HG03095 (cell line): ENCODE measurements around the gene DNAH11.

Experiments
- ATAC-seq: cut with Tn5 transposase; IDR thresholded peaks from one replicate; pipeline ENCODE4 v1.9.1; 2021; ENCODE audit warnings: moderate library complexity; ENCODE audit not compliant: unreplicated experiment

Gene DNAH11

DNA sequence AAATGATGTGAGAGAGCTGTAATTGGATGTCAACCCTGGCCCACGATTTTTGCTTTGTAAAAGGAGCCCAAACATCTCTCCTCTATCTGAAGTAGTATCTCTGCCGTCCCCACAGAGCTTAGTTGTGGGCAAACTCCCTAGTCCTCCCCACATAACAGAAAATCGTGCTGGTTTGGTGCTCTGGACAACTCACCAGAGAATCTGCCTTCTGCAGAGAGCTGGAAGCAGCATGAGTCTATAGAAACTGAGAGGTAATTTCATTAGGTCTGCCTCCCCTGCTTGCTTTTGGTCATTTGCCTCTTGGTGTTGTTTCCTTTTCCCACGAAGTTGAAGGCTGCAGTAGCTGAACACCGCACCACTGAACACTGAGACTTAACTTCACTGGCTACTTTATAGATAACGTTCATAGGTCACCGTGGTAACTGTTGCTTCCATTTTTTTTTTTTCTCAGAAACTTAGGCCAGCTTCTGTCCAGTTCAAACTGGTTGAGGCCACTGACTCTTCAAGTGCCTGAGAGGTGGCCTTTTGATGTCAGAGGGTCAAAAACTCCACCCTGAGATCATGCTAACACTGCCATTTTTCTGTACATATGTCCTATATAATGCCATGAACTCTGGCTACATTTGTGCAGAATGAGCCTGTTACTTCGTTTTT, 406.2 kb downstream of the DNAH11 start:
- no peak for ATAC-seq
